Measurements from ENCODE around the gene IKZF5.
A peak's percentile ranks its signal among the peaks of the same experiment; 100 is the strongest.

Gene IKZF5, protein sequence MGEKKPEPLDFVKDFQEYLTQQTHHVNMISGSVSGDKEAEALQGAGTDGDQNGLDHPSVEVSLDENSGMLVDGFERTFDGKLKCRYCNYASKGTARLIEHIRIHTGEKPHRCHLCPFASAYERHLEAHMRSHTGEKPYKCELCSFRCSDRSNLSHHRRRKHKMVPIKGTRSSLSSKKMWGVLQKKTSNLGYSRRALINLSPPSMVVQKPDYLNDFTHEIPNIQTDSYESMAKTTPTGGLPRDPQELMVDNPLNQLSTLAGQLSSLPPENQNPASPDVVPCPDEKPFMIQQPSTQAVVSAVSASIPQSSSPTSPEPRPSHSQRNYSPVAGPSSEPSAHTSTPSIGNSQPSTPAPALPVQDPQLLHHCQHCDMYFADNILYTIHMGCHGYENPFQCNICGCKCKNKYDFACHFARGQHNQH

GRCh38 chr10:123008355-123009104, at the start of gene IKZF5, which contains the start of gene ACADSB:
TSS of gene IKZF5 (minus strand) at chr10:123008795. CDS start at chr10:122998625, 10,170 bp downstream.
TSS of gene ACADSB (plus strand) at chr10:123009006. CDS start at chr10:123009030, 24 bp downstream.
- peaks cover 0 to 5% of the 10 kb centered on the region in 2 experiments; a peak in 2 of 3 replicates for H3K36me3 ChIP-seq (ENCODE audit: control insufficient read depth in 2 of 2, insufficient read depth in 1 of 2, low read length in 2 of 2)
- H3K4me1 ChIP-seq (ENCODE audit: control insufficient read depth, insufficient read depth, low read length), result peaks cover 23% of the 10 kb centered on the region
- peak within 1 kb of the TSS; percentile 79 for H3K27ac ChIP-seq (ENCODE audit: extremely low read depth, low read depth, low read length)
- ChIA-PET POLR2A (interaction anchor here (0.6 to 2.0 kb wide), 6 partner anchors 11 to 1069 kb away, joined by 3 to 9 read pairs (median 4); partner anchors contain the start of genes BUB3, C10orf88 and PSTK), CTCF (interaction anchor here (1.2 to 3.4 kb wide), 3 partner anchors 11 to 35 kb away, joined by 3 to 14 read pairs (median 3); no protein-coding TSS in a partner anchor)
- peak within 1 kb of the TSS; percentile 100 for H3K4me3 ChIP-seq (ENCODE audit: low read depth, low read length)
- H3K9me3 ChIP-seq (ENCODE audit: control insufficient read depth, insufficient read depth, low read depth, low read length), result no peaks in the 10 kb centered on the region
- TF ChIP-seq ZNF830 (tag by site-specific recombination; IDR thresholded peaks at IDR 0.05; ENCODE audit: low read depth), result no peak
- TF ChIP-seq ZNF677 (tag by site-specific recombination; IDR thresholded peaks at IDR 0.05), result no peak
- peak; percentile 96 for TF ChIP-seq ZXDB (tag by site-specific recombination; IDR thresholded peaks at IDR 0.05)
- TF ChIP-seq ZNF184 (tag by site-specific recombination; IDR thresholded peaks at IDR 0.05), result no peak
- no peak for TF ChIP-seq ZBTB1 (tag by site-specific recombination; IDR thresholded peaks at IDR 0.05)
- TF ChIP-seq KLF9 (tag by site-specific recombination; IDR thresholded peaks at IDR 0.05; ENCODE audit: low read depth), result peak; percentile 98
- TF ChIP-seq ZNF692 (tag by site-specific recombination; IDR thresholded peaks at IDR 0.05), result peak; percentile 62; the same call in 1 of the 2 replicates
- TF ChIP-seq ZNF391 (tag by site-specific recombination; IDR thresholded peaks at IDR 0.05; ENCODE audit: borderline replicate concordance, low read depth), result peak; percentile 84; the same call in 1 of the 2 replicates
- no peak for TF ChIP-seq ZNF707 (tag by site-specific recombination; IDR thresholded peaks at IDR 0.05)
- TF ChIP-seq ZNF629 (tag by site-specific recombination; IDR thresholded peaks at IDR 0.05), result peak; percentile 83
- 0 out of 2 replicates have a peak, but pooled peaks have one; percentile 24 for TF ChIP-seq OVOL3 (tag by site-specific recombination; IDR thresholded peaks at IDR 0.05)
- TF ChIP-seq ZNF324 (tag by site-specific recombination; IDR thresholded peaks at IDR 0.05), result peak; percentile 66; the same call in 1 of the 2 replicates
- peak; percentile 66; the same call in 1 of the 2 replicates for TF ChIP-seq ZEB2 (tag by site-specific recombination; IDR thresholded peaks at IDR 0.05)
- TF ChIP-seq PATZ1 (tag by site-specific recombination; IDR thresholded peaks at IDR 0.05), result peak; percentile 98
- TF ChIP-seq, protein P1, sequence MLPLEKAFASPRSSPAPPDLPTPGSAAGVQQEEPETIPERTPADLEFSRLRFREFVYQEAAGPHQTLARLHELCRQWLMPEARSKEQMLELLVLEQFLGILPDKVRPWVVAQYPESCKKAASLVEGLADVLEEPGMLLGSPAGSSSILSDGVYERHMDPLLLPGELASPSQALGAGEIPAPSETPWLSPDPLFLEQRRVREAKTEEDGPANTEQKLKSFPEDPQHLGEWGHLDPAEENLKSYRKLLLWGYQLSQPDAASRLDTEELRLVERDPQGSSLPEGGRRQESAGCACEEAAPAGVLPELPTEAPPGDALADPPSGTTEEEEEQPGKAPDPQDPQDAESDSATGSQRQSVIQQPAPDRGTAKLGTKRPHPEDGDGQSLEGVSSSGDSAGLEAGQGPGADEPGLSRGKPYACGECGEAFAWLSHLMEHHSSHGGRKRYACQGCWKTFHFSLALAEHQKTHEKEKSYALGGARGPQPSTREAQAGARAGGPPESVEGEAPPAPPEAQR (tag by site-specific recombination; IDR thresholded peaks at IDR 0.05), result no peak
- TF ChIP-seq ZNF223 (tag by site-specific recombination; IDR thresholded peaks at IDR 0.05), result no peak
- peak; percentile 100 for TF ChIP-seq SCRT2 (tag by site-specific recombination; IDR thresholded peaks at IDR 0.05)
- TF ChIP-seq ZSCAN16 (tag by site-specific recombination; IDR thresholded peaks at IDR 0.05), result no peak
- no peak for TF ChIP-seq PRDM1 (tag by site-specific recombination; IDR thresholded peaks at IDR 0.05)
- TF ChIP-seq, protein P2, sequence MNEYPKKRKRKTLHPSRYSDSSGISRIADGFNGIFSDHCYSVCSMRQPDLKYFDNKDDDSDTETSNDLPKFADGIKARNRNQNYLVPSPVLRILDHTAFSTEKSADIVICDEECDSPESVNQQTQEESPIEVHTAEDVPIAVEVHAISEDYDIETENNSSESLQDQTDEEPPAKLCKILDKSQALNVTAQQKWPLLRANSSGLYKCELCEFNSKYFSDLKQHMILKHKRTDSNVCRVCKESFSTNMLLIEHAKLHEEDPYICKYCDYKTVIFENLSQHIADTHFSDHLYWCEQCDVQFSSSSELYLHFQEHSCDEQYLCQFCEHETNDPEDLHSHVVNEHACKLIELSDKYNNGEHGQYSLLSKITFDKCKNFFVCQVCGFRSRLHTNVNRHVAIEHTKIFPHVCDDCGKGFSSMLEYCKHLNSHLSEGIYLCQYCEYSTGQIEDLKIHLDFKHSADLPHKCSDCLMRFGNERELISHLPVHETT (tag by site-specific recombination; IDR thresholded peaks at IDR 0.05), result peak; percentile 93; the same call in 1 of the 2 replicates
- peak; percentile 92 for TF ChIP-seq KLF7 (tag by site-specific recombination; IDR thresholded peaks at IDR 0.05; ENCODE audit: borderline replicate concordance)
- no peak for TF ChIP-seq ZNF626 (tag by site-specific recombination; IDR thresholded peaks at IDR 0.05)
- TF ChIP-seq, protein P3, sequence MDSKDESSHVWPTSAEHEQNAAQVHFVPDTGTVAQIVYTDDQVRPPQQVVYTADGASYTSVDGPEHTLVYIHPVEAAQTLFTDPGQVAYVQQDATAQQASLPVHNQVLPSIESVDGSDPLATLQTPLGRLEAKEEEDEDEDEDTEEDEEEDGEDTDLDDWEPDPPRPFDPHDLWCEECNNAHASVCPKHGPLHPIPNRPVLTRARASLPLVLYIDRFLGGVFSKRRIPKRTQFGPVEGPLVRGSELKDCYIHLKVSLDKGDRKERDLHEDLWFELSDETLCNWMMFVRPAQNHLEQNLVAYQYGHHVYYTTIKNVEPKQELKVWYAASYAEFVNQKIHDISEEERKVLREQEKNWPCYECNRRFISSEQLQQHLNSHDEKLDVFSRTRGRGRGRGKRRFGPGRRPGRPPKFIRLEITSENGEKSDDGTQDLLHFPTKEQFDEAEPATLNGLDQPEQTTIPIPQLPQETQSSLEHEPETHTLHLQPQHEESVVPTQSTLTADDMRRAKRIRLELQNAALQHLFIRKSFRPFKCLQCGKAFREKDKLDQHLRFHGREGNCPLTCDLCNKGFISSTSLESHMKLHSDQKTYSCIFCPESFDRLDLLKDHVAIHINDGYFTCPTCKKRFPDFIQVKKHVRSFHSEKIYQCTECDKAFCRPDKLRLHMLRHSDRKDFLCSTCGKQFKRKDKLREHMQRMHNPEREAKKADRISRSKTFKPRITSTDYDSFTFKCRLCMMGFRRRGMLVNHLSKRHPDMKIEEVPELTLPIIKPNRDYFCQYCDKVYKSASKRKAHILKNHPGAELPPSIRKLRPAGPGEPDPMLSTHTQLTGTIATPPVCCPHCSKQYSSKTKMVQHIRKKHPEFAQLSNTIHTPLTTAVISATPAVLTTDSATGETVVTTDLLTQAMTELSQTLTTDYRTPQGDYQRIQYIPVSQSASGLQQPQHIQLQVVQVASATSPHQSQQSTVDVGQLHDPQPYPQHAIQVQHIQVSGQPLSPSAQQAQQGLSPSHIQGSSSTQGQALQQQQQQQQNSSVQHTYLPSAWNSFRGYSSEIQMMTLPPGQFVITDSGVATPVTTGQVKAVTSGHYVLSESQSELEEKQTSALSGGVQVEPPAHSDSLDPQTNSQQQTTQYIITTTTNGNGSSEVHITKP (tag by site-specific recombination; IDR thresholded peaks at IDR 0.05), result no peak
- no peak for TF ChIP-seq ZNF529 (tag by site-specific recombination; IDR thresholded peaks at IDR 0.05; ENCODE audit: insufficient replicate concordance)
- TF ChIP-seq ZNF530 (tag by site-specific recombination; IDR thresholded peaks at IDR 0.05; ENCODE audit: low read depth), result no peak
- TF ChIP-seq EGR2 (tag by site-specific recombination; IDR thresholded peaks at IDR 0.05; ENCODE audit: low read depth), result peak; percentile 71

Measured in HEK293 (cell line).